ENCODE data around the gene AUTS2.

DNA sequence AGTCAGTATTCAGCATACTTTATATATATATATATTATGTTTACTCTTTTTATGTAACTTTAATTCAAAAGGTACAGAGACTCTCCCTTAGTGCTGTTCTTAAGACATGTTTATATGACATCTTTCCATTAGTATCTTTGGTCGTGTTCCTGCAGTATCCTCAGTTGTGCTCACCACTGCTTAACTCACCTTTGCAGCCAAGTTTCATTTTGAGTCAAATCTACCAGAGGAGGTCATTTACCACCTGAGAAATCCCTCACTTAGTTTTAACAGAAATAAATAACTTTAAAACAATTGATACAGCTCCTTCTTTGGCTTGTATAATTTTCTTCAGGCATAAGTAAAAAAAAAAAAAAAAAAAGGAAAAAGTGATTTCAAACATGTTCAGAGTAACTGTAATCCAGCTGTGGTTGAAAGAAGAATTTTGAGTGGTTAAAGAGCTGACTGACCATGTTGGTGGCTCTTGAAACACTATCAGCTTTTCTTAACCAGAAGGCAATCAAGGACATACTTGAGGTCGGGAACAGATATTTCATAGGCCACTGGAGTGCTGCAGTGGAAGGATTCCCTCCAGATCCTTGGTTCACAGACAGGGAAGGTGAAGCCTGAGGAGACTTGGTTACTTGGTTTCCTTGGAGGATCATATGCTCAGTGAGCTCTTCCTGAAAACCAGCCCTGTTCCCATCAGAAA is 116.8 kb downstream of the AUTS2 start:
- no peak for TF ChIP-seq CTCF (optimal IDR thresholded peaks at IDR 0.05 in 1 of 3, IDR thresholded peaks at IDR 0.05 in 1 of 3, conservative IDR thresholded peaks at IDR 0.05 in 1 of 3; ENCODE audit: extremely low read depth in 1 of 3, insufficient read depth in 2 of 3, low read length in 3 of 3)
- no peak for TF ChIP-seq EZH2 (IDR thresholded peaks at IDR 0.05; ENCODE audit: low read length)
